K562 (cell line): ENCODE measurements around the gene ZNF787. TPM values are rescaled to one million over a fixed set of nuclear protein-coding genes. Genes with fewer than 3 reads are reported as not detected.

ENCODE experiments used
- ARID1B ChIP-seq: fragments of 450-650 bp; IDR thresholded peaks from 2 replicates; pipeline ENCODE4 v1.6.1; 2016; ENCODE audit warnings: antibody characterized with exemption, mild to moderate bottlenecking, inconsistent platforms
- ARID2 ChIP-seq: fragments of 450-650 bp; IDR thresholded peaks from 2 replicates; pipeline ENCODE4 v1.6.1; 2017; ENCODE audit warnings: antibody characterized with exemption, mild to moderate bottlenecking
- DNMT1 ChIP-seq: fragments of 450-650 bp; IDR thresholded peaks from 2 replicates; pipeline ENCODE4 v1.6.1; 2016; ENCODE audit warnings: antibody characterized with exemption, mild to moderate bottlenecking
- ETV6 ChIP-seq, 3 experiments: fragments of 150-350 bp in 1 of 3; sonication (generic) in 1 of 3; formaldehyde crosslinking in 1 of 3; IDR thresholded peaks; 2 replicates each; pipeline versions ENCODE4 v1.6.1 to v1.8.0; 2014 to 2022; ENCODE audit warnings: borderline replicate concordance in 2 of 3, low read depth in 2 of 3, antibody characterized with exemption in 1 of 3, low read length in 1 of 3, mild to moderate bottlenecking in 1 of 3, missing genetic modification reagents in 1 of 3
- FOXK2 ChIP-seq, 2 experiments: fragments of 450-650 bp; IDR thresholded peaks in 1 of 2; conservative IDR thresholded peaks in 1 of 2; 2 replicates each; pipeline ENCODE4 v1.6.1; 2016; ENCODE audit warnings: low read depth in 2 of 2, mild to moderate bottlenecking in 1 of 2
- FOXM1 ChIP-seq, 2 experiments: fragments of 450-650 bp in 1 of 2; sonication (generic) in 1 of 2; formaldehyde crosslinking in 1 of 2; IDR thresholded peaks; 2 replicates each; pipeline versions ENCODE4 v1.6.1 to v1.9.0; 2017 to 2022; ENCODE audit warnings: low read depth in 2 of 2, mild to moderate bottlenecking in 2 of 2, missing genetic modification reagents in 1 of 2, moderate library complexity in 1 of 2
- KLF16 ChIP-seq: IDR thresholded peaks from 2 replicates; pipeline ENCODE4 v1.6.1; 2016; ENCODE audit warnings: antibody characterized with exemption
- MCM7 ChIP-seq, 2 experiments: fragments of 450-650 bp; IDR thresholded peaks; 2 replicates each; pipeline ENCODE4 v1.6.1; 2016 to 2018
- MYNN ChIP-seq, 2 experiments: sonication (generic); formaldehyde crosslinking in 1 of 2; IDR thresholded peaks; 2 replicates each; pipeline versions ENCODE4 v1.5.0 to v1.6.1; 2016 to 2020; ENCODE audit warnings: antibody characterized with exemption in 1 of 2, missing genetic modification reagents in 1 of 2
- NBN ChIP-seq: fragments of 450-650 bp; IDR thresholded peaks from 2 replicates; pipeline ENCODE4 v1.6.1; 2016; ENCODE audit warnings: low read depth, mild to moderate bottlenecking
- NFE2L1 ChIP-seq: fragments of 450-650 bp; IDR thresholded peaks from 2 replicates; pipeline ENCODE4 v1.6.1; 2016; ENCODE audit warnings: missing genetic modification characterization, low read depth, mild to moderate bottlenecking, missing compliant biosample characterization, moderate library complexity, borderline replicate concordance
- PHB2 ChIP-seq: fragments of 450-650 bp; IDR thresholded peaks from 2 replicates; pipeline ENCODE4 v1.6.1; 2017; ENCODE audit warnings: low read depth
- RB1 ChIP-seq: fragments of 450-650 bp; IDR thresholded peaks from 2 replicates; pipeline ENCODE4 v1.6.1; 2017; ENCODE audit warnings: low read depth, mild to moderate bottlenecking
- SNIP1 ChIP-seq: fragments of 450-650 bp; IDR thresholded peaks from 2 replicates; pipeline ENCODE4 v1.7.1; 2017; ENCODE audit warnings: low read depth, mild to moderate bottlenecking
- TFAP4 ChIP-seq: sonication (generic); formaldehyde crosslinking; IDR thresholded peaks from 2 replicates; pipeline ENCODE4 v1.8.0; 2022; ENCODE audit warnings: missing genetic modification reagents, mild to moderate bottlenecking, moderate library complexity, borderline replicate concordance
- THRAP3 ChIP-seq: fragments of 450-650 bp; IDR thresholded peaks from 2 replicates; pipeline ENCODE4 v1.6.1; 2016; ENCODE audit warnings: mild to moderate bottlenecking, inconsistent platforms, borderline replicate concordance
- XRCC5 ChIP-seq: fragments of 200-400 bp; formaldehyde crosslinking; IDR thresholded peaks from 2 replicates; pipeline ENCODE4 v1.6.1; 2017; ENCODE audit warnings: low read depth, mild to moderate bottlenecking, low read length
- ZNF140 ChIP-seq: fragments of 250-450 bp; sonication (Bioruptor Pico); IDR thresholded peaks from 2 replicates; pipeline ENCODE4 v1.8.0; 2021; ENCODE audit warnings: moderate library complexity, mild to moderate bottlenecking, inconsistent platforms
- ZNF263 ChIP-seq: sonication (generic); formaldehyde crosslinking; IDR thresholded peaks from 2 replicates; pipeline ENCODE4 v1.8.0; 2022; ENCODE audit warnings: mild to moderate bottlenecking, missing genetic modification reagents, borderline replicate concordance
- polyA plus RNA-seq, 8 experiments: library from polyadenylated mRNA; depleted of rRNA in 4 of 8; stranded (reverse) in 5 of 8; unstranded in 3 of 8; fragments of >200 nt; fragmentation: Nextera tagmentation in 2 of 8; fragmentation: Illumina TruSeq in 1 of 8; extraction: Ambion mirVana in 2 of 8; extraction: Trizol in 1 of 8; gene quantifications; 2 replicates each; pipeline versions ENCODE4 v1.2.1 to v1.2.3, GENCODE V29; 2011 to 2014; ENCODE audit warnings: inconsistent platforms in 1 of 8, missing spikeins in 1 of 8
- total RNA-seq, 7 experiments: library from RNA; depleted of rRNA in 6 of 7; stranded (reverse); fragments of >200 nt in 6 of 7; fragmentation: Illumina TruSeq in 2 of 7; extraction: Trizol in 2 of 7; gene quantifications; 2 replicates each; pipeline versions ENCODE4 v1.2.1 to v1.2.3, GENCODE V29; 2011 to 2021; ENCODE audit warnings: low replicate concordance in 1 of 7

Gene ZNF787
- total and polyA plus RNA-seq, 9 of the 15 experiments (the other 6 are each of a cell fraction or from before 2014, with no cell fraction given) = 0.45 to 77.6 (median 7.3) TPM

DNA sequence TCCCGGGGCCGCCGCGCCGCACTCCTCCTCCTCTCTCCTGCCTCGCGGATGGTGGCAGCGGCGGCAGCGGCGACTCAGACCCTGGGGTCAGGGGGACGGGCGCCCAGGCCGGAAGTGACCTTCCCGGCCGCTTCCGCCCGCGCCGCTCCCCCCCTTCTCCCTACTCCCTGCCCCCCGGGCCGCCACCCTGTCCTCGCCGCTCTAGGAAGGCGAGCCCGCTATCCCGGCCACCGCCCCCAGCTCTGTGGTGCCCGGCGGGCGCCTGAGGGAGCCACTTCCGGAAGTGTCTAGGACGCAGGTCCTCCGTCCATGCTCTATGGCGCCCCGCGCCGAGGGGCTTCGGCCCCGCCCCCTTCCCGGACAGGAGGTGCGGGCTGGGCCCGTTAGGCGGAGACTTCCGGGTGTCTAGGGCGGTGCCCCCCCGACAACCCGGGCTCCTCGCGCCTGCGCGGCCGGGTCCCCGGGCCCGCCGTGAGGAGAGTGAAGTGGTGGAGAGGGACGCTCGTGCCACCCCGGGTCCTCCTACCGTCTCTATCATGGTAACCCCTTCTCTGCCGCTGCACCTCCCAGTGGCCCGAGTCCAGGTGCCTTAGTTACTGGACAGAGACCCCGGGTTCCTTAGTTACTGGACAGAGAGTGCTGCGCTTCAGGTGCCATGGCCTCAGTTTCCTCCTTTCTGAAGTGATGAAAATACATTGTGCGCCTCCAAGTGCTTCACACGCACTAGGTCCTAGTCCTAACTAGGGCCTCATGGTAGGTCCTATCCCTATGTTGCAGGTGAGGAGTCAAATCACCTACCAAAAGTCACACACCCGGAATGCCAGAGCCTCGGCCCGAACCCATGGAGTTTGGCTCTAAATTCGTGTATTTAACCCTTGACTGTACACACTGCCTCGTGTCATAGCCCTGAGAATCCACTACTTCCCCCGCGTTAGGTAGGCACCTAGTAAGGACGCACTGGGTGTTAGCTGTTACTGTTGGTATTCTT, at the start of gene ZNF787 (continued):
- TF ChIP-seq NFE2L1 (tag) (no peak), TFAP4 (CRISPR knock-in tag) (peak; percentile 90), KLF16 (no peak), MYNN (IDR thresholded peaks at IDR 0.05) (0 out of 2 replicates have a peak, but pooled peaks have one; percentile 18), MYNN (CRISPR knock-in tag; IDR thresholded peaks at IDR 0.05) (no peak), SNIP1 (peak; percentile 97), FOXK2 (conservative IDR thresholded peaks at IDR 0.05 in 1 of 2, IDR thresholded peaks at IDR 0.05 in 1 of 2; ENCODE audit: low read depth in 2 of 2) (peak in 1 of 2 experiments; percentile 57; a peak in 1 of 4 replicates), ARID1B (0 out of 2 replicates have a peak, but pooled peaks have one; percentile 18), THRAP3 (no peak), MCM7 (IDR thresholded peaks at IDR 0.05) (no peak), ARID2 (no peak), FOXM1 (IDR thresholded peaks at IDR 0.05; ENCODE audit: low read depth) (no peak), FOXM1 (CRISPR knock-in tag; IDR thresholded peaks at IDR 0.05; ENCODE audit: low read depth) (no peak), DNMT1 (no peak), RB1 (peak; percentile 74), ZNF263 (CRISPR knock-in tag) (no peak), XRCC5 (peak; percentile 58; the same call in 1 of the 2 replicates), ETV6 (IDR thresholded peaks at IDR 0.05; ENCODE audit: borderline replicate concordance in 1 of 2, low read depth in 2 of 2, low read length in 1 of 2) (peak in 1 of 2 experiments; percentile 11; a peak in 2 of 4 replicates), ETV6 (CRISPR knock-in tag; IDR thresholded peaks at IDR 0.05; ENCODE audit: borderline replicate concordance) (no peak), PHB2 (no peak), ZNF140 (no peak), NBN (peak; percentile 30; the same call in 1 of the 2 replicates)
